Panc1 (cell line): ENCODE data around the gene NUP50. TPM values are rescaled to one million over a fixed set of nuclear protein-coding genes. Genes with fewer than 3 reads are reported as not detected.
A peak's percentile ranks its signal among the peaks of the same experiment; 100 is the strongest.

Experiments
- ATAC-seq: fragments of 200-7000 bp; cut with Tn5 transposase; 2 replicates; pipeline ENCODE4 v1.9.1; 2020; ENCODE audit warnings: mild to moderate bottlenecking, moderate library complexity
- BruUV-seq: library from RNA; stranded (reverse); fragments of 400-500 nt; replicated peaks from 2 replicates; lab custom pipeline; 2021; lab: Mats Ljungman, UMichigan
- CTCF ChIA-PET: fragments of 300-600 bp; sonication (Branson Sonifier 250); formaldehyde crosslinking; loops from one replicate; lab custom pipeline; 2022; ENCODE audit warnings: antibody characterized with exemption; lab: Charles Lee
- POLR2A ChIA-PET: fragments of 300-600 bp; sonication (Branson Sonifier 250); formaldehyde crosslinking; loops from one replicate; lab custom pipeline; 2022; ENCODE audit warnings: antibody characterized with exemption; lab: Charles Lee
- DNase-seq: peaks from one replicate; pipeline ENCODE4 v3.0.0-alpha.2; 2010; ENCODE audit warnings: low read depth, low spot score
- H3K27ac ChIP-seq: 2 replicates; pipeline ENCODE4 v1.5.1; 2011; ENCODE audit warnings: mild to moderate bottlenecking, low read length, inconsistent platforms
- H3K27me3 ChIP-seq: fragments of 200-500 bp; sonication (Bioruptor generic); 2 replicates; pipeline ENCODE4 v1.6.0; 2014; ENCODE audit warnings: low read length, inconsistent platforms; ENCODE audit not compliant: control insufficient read depth, insufficient read depth
- H3K36me3 ChIP-seq: fragments of 200-500 bp; sonication (Bioruptor generic); 2 replicates; pipeline ENCODE4 v1.5.1; 2014; ENCODE audit warnings: inconsistent platforms, mild to moderate bottlenecking, low read length, moderate library complexity; ENCODE audit not compliant: control insufficient read depth, insufficient read depth
- H3K4me1 ChIP-seq: 2 replicates; pipeline ENCODE4 v1.5.1; 2011; ENCODE audit warnings: inconsistent platforms, mild to moderate bottlenecking, low read length, moderate library complexity; ENCODE audit not compliant: control insufficient read depth, insufficient read depth
- H3K4me3 ChIP-seq, 2 experiments: 2 replicates each; pipeline ENCODE4 v1.5.1; 2011 to 2012; ENCODE audit warnings: low read depth in 2 of 2, low read length in 2 of 2, mild to moderate bottlenecking in 2 of 2, inconsistent platforms in 1 of 2, moderate library complexity in 1 of 2
- H3K9me3 ChIP-seq: fragments of 200-500 bp; sonication (Bioruptor generic); 2 replicates; pipeline ENCODE4 v1.5.1; 2014; ENCODE audit warnings: low read depth, mild to moderate bottlenecking, inconsistent platforms, low read length, moderate library complexity; ENCODE audit not compliant: control insufficient read depth, insufficient read depth
- POLR2AphosphoS5 ChIP-seq: IDR thresholded peaks from 2 replicates; pipeline ENCODE4 v1.6.1; 2012; ENCODE audit warnings: mild to moderate bottlenecking, low read depth, low read length, moderate library complexity
- SIN3A ChIP-seq: IDR thresholded peaks from 2 replicates; pipeline ENCODE4 v1.6.1; 2012; ENCODE audit warnings: low read depth, mild to moderate bottlenecking, low read length, moderate library complexity, borderline replicate concordance; ENCODE audit not compliant: insufficient read depth
- TCF7L2 ChIP-seq: IDR thresholded peaks from 2 replicates; pipeline ENCODE4 v1.6.1; 2011; ENCODE audit warnings: mild to moderate bottlenecking, low read depth, low read length, inconsistent platforms
- in situ Hi-C: cut with HindIII; loops from 2 replicates; pipeline ENCODE4 v1.10.0; 2016; ENCODE audit warnings: low sequenced_read_pairs, low pct_unique_long_range_greater_than_20kb
- intact Hi-C: fragments of 100-400 bp; cut with micrococcal nuclease; formaldehyde crosslinking; loops from one replicate; pipeline ENCODE4 v1.10.0; 2022; ENCODE audit not compliant: unreplicated experiment
- total RNA-seq: library from RNA; stranded (reverse); gene quantifications from one replicate; pipeline ENCODE4 v1.2.1, GENCODE V29; 2021; ENCODE audit not compliant: unreplicated experiment
- TF ChIP-seq, protein P1 (sequence below): fragments of 450-650 bp; IDR thresholded peaks from 2 replicates; pipeline ENCODE4 v1.5.1; 2017; ENCODE audit warnings: mild to moderate bottlenecking
- TF ChIP-seq, protein P2 (sequence below), 2 experiments: IDR thresholded peaks; 2 replicates each; pipeline ENCODE4 v1.6.1; 2011 to 2012; ENCODE audit warnings: low read depth in 2 of 2, control low read depth in 1 of 2, low read length in 1 of 2, mild to moderate bottlenecking in 1 of 2, moderate library complexity in 1 of 2; ENCODE audit not compliant: insufficient read depth in 1 of 2

The NUP50 gene
- total RNA-seq, 1 experiment from 2014 or later: 52.1 TPM

GRCh38 chr22:45211435-45211834 lies 47.7 kb downstream of the NUP50 start:
- BruUV-seq: no TSS peak
- intact Hi-C loops: no loop called here
- Histone ChIP-seq H3K27me3 (no peaks in the 10 kb centered on the region), H3K27ac (no peak overlapping the region), H3K4me3 (no peak overlapping the region), H3K4me1 (peaks cover 11% of the 10 kb centered on the region), H3K9me3 (no peaks in the 10 kb centered on the region), H3K36me3 (no peaks in the 10 kb centered on the region)
- no peak for DNase-seq
- ChIA-PET POLR2A (no interaction called here), CTCF (no interaction called here)
- TF ChIP-seq TCF7L2 (no peak), POLR2AphosphoS5 (no peak), SIN3A (no peak)
- TF ChIP-seq, protein P1, sequence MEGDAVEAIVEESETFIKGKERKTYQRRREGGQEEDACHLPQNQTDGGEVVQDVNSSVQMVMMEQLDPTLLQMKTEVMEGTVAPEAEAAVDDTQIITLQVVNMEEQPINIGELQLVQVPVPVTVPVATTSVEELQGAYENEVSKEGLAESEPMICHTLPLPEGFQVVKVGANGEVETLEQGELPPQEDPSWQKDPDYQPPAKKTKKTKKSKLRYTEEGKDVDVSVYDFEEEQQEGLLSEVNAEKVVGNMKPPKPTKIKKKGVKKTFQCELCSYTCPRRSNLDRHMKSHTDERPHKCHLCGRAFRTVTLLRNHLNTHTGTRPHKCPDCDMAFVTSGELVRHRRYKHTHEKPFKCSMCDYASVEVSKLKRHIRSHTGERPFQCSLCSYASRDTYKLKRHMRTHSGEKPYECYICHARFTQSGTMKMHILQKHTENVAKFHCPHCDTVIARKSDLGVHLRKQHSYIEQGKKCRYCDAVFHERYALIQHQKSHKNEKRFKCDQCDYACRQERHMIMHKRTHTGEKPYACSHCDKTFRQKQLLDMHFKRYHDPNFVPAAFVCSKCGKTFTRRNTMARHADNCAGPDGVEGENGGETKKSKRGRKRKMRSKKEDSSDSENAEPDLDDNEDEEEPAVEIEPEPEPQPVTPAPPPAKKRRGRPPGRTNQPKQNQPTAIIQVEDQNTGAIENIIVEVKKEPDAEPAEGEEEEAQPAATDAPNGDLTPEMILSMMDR: no peak
- TF ChIP-seq, protein P2, sequence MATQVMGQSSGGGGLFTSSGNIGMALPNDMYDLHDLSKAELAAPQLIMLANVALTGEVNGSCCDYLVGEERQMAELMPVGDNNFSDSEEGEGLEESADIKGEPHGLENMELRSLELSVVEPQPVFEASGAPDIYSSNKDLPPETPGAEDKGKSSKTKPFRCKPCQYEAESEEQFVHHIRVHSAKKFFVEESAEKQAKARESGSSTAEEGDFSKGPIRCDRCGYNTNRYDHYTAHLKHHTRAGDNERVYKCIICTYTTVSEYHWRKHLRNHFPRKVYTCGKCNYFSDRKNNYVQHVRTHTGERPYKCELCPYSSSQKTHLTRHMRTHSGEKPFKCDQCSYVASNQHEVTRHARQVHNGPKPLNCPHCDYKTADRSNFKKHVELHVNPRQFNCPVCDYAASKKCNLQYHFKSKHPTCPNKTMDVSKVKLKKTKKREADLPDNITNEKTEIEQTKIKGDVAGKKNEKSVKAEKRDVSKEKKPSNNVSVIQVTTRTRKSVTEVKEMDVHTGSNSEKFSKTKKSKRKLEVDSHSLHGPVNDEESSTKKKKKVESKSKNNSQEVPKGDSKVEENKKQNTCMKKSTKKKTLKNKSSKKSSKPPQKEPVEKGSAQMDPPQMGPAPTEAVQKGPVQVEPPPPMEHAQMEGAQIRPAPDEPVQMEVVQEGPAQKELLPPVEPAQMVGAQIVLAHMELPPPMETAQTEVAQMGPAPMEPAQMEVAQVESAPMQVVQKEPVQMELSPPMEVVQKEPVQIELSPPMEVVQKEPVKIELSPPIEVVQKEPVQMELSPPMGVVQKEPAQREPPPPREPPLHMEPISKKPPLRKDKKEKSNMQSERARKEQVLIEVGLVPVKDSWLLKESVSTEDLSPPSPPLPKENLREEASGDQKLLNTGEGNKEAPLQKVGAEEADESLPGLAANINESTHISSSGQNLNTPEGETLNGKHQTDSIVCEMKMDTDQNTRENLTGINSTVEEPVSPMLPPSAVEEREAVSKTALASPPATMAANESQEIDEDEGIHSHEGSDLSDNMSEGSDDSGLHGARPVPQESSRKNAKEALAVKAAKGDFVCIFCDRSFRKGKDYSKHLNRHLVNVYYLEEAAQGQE (IDR thresholded peaks at IDR 0.05; ENCODE audit: insufficient read depth in 1 of 2, low read depth in 2 of 2, low read length in 1 of 2): no peak
- ATAC-seq: no peak
- in situ Hi-C loops: no loop called here

DNA sequence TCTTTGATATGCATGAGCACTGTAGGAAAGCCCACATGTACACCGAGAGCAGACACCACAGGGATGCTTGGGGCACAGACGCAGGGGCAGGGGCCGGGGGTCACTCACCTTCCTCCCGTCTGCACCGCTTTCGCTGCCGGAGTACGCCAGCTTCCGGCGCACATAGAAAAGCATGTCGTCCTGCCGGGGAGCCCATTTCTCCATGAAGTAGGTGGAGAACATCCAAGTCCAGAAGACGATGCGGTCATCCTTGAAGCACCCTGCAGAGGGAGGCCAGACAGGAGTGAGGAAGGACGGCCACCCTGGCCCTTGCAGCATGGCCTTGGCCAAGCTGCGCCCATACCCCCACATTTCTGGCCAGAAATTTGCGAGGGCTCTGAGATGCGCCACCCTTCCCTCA lies 48.1 kb downstream of the NUP50 start:
- no peaks in the 10 kb centered on the region for H3K9me3 ChIP-seq
- intact Hi-C loops (no loop called here), in situ Hi-C loops (no loop called here)
- H3K4me1 ChIP-seq: peaks cover 15% of the 10 kb centered on the region
- H3K4me3 ChIP-seq: peak overlapping the region; percentile 33 to 59; a peak in 2 of 4 replicates
- POLR2A ChIA-PET: no interaction called here
- peak; percentile 26 for ATAC-seq
- TF ChIP-seq, protein P1: no peak
- TF ChIP-seq POLR2AphosphoS5: no peak
- TF ChIP-seq SIN3A: no peak
- no peak for TF ChIP-seq TCF7L2
- TF ChIP-seq, protein P2 (IDR thresholded peaks at IDR 0.05; ENCODE audit: insufficient read depth in 1 of 2, low read depth in 2 of 2, low read length in 1 of 2): no peak
- no TSS peak for BruUV-seq
- no peaks in the 10 kb centered on the region for H3K36me3 ChIP-seq
- DNase-seq: no peak
- CTCF ChIA-PET: no interaction called here
- H3K27ac ChIP-seq: peak overlapping the region; percentile 72; the same call in 1 of the 2 replicates
- H3K27me3 ChIP-seq: no peaks in the 10 kb centered on the region
